SK-N-SH treated with all-trans-retinoic acid at 6 μM for 48 hours (cell line): Measurements from ENCODE around the gene GJB3.

Source experiments
- ATAC-seq: fragments of 200-7000 bp; cut with Tn5 transposase; 3 replicates; pipeline ENCODE4 v1.9.1; 2020; ENCODE audit warnings: mild to moderate bottlenecking, moderate library complexity
- BACH2 ChIP-seq: fragments of 250-450 bp; sonication (Bioruptor Pico); IDR thresholded peaks from 2 replicates; pipeline ENCODE4 v1.9.0; 2021; ENCODE audit warnings: mild to moderate bottlenecking, borderline replicate concordance
- ESRRG ChIP-seq: fragments of 250-450 bp; sonication (Bioruptor Pico); IDR thresholded peaks from 2 replicates; pipeline ENCODE4 v1.6.1; 2021; ENCODE audit warnings: mild to moderate bottlenecking
- GLIS3 ChIP-seq: fragments of 250-450 bp; sonication (Bioruptor Pico); IDR thresholded peaks from 2 replicates; pipeline ENCODE4 v1.5.0; 2020; ENCODE audit warnings: mild to moderate bottlenecking, moderate library complexity
- ISL1 ChIP-seq: fragments of 250-450 bp; sonication (Bioruptor Pico); IDR thresholded peaks from 2 replicates; pipeline ENCODE4 v2.1.2; 2022; ENCODE audit warnings: mild to moderate bottlenecking, moderate library complexity
- OSR1 ChIP-seq: fragments of 250-450 bp; sonication (Bioruptor Pico); IDR thresholded peaks from 2 replicates; pipeline ENCODE4 v1.8.0; 2022; ENCODE audit warnings: moderate library complexity, mild to moderate bottlenecking, inconsistent platforms
- PPARA ChIP-seq: fragments of 250-450 bp; sonication (Bioruptor Pico); IDR thresholded peaks from 2 replicates; pipeline ENCODE4 v1.5.0; 2020; ENCODE audit warnings: mild to moderate bottlenecking, borderline replicate concordance
- RARB ChIP-seq: fragments of 250-450 bp; sonication (Bioruptor Pico); IDR thresholded peaks from 2 replicates; pipeline ENCODE4 v1.8.0; 2021; ENCODE audit warnings: mild to moderate bottlenecking, moderate library complexity
- SNAI2 ChIP-seq: fragments of 250-450 bp; sonication (Bioruptor Pico); IDR thresholded peaks from 2 replicates; pipeline ENCODE4 v1.5.0; 2020; ENCODE audit warnings: mild to moderate bottlenecking, moderate library complexity
- TCF4 ChIP-seq: fragments of 250-450 bp; sonication (Bioruptor Pico); IDR thresholded peaks from 2 replicates; pipeline ENCODE4 v1.8.0; 2021; ENCODE audit warnings: mild to moderate bottlenecking, moderate library complexity, borderline replicate concordance
- TOX ChIP-seq: fragments of 250-450 bp; sonication (Bioruptor Pico); IDR thresholded peaks from 2 replicates; pipeline ENCODE4 v1.8.0; 2021; ENCODE audit warnings: mild to moderate bottlenecking, moderate library complexity, borderline replicate concordance
- ZC3H10 ChIP-seq: fragments of 250-450 bp; sonication (Bioruptor Pico); IDR thresholded peaks from 2 replicates; pipeline ENCODE4 v1.5.1; 2021; ENCODE audit warnings: mild to moderate bottlenecking, moderate library complexity
- ZFP3 ChIP-seq: fragments of 250-450 bp; sonication (Bioruptor Pico); IDR thresholded peaks from 2 replicates; pipeline ENCODE4 v1.5.0; 2020; ENCODE audit warnings: mild to moderate bottlenecking, moderate library complexity
- ZFP30 ChIP-seq: fragments of 450-650 bp; formaldehyde crosslinking; IDR thresholded peaks from 2 replicates; pipeline ENCODE4 v1.5.0; 2022; ENCODE audit warnings: mild to moderate bottlenecking, moderate library complexity
- ZNF565 ChIP-seq: fragments of 450-650 bp; formaldehyde crosslinking; conservative IDR thresholded peaks from 2 replicates; pipeline ENCODE4 v1.5.0; 2020; ENCODE audit warnings: low read depth, mild to moderate bottlenecking, moderate library complexity
- ZNF70 ChIP-seq: fragments of 450-650 bp; formaldehyde crosslinking; IDR thresholded peaks from 2 replicates; pipeline ENCODE4 v1.5.0; 2020; ENCODE audit warnings: mild to moderate bottlenecking, moderate library complexity
- ZNF8 ChIP-seq: fragments of 450-650 bp; formaldehyde crosslinking; IDR thresholded peaks from 2 replicates; pipeline ENCODE4 v1.5.0; 2020; ENCODE audit warnings: mild to moderate bottlenecking, moderate library complexity
- TF ChIP-seq, protein P1 (sequence below): fragments of 250-450 bp; sonication (Bioruptor Pico); IDR thresholded peaks from 2 replicates; pipeline ENCODE4 v1.5.1; 2020; ENCODE audit warnings: low read depth, mild to moderate bottlenecking, moderate library complexity
- TF ChIP-seq, protein P2 (sequence below): fragments of 250-450 bp; sonication (Bioruptor Pico); IDR thresholded peaks from 2 replicates; pipeline ENCODE4 v1.8.0; 2021; ENCODE audit warnings: low read depth, mild to moderate bottlenecking, moderate library complexity, borderline replicate concordance
- TF ChIP-seq, protein P3 (sequence below): fragments of 250-450 bp; sonication (Bioruptor Pico); IDR thresholded peaks from 2 replicates; pipeline ENCODE4 v1.5.0; 2020; ENCODE audit warnings: mild to moderate bottlenecking, moderate library complexity
- TF ChIP-seq, protein P4 (sequence below): fragments of 250-450 bp; sonication (Bioruptor Pico); IDR thresholded peaks from 2 replicates; pipeline ENCODE4 v1.8.0; 2020; ENCODE audit warnings: mild to moderate bottlenecking, moderate library complexity, borderline replicate concordance

The GJB3 gene

DNA sequence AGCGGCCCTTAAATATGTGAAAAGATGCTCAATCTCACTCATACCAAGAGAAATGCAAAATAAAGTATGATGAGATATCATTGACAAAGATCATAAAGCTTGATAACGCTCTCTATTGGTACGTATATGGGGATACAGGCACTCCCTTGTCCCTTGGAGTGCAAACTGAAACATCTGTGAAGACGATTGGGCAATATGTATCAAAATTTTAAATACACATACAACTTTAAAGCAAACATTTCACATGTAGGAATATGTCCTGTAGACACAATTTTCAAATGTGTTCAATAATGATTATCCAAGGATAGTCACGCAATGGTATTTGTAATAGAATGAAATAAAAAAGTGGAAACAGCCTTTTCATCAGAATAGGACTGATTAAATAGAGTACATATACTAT, 2.0 kb upstream of the GJB3 start (continued):
- TF ChIP-seq, protein P1, sequence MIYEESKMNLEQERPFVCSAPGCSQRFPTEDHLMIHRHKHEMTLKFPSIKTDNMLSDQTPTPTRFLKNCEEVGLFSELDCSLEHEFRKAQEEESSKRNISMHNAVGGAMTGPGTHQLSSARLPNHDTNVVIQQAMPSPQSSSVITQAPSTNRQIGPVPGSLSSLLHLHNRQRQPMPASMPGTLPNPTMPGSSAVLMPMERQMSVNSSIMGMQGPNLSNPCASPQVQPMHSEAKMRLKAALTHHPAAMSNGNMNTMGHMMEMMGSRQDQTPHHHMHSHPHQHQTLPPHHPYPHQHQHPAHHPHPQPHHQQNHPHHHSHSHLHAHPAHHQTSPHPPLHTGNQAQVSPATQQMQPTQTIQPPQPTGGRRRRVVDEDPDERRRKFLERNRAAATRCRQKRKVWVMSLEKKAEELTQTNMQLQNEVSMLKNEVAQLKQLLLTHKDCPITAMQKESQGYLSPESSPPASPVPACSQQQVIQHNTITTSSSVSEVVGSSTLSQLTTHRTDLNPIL (CRISPR knock-in tag), result no peak
- TF ChIP-seq ISL1 (no peak), ZNF565 (CRISPR knock-in tag) (no peak), OSR1 (CRISPR knock-in tag) (no peak), TCF4 (CRISPR knock-in tag) (no peak), ZFP30 (CRISPR knock-in tag) (no peak)

DNA sequence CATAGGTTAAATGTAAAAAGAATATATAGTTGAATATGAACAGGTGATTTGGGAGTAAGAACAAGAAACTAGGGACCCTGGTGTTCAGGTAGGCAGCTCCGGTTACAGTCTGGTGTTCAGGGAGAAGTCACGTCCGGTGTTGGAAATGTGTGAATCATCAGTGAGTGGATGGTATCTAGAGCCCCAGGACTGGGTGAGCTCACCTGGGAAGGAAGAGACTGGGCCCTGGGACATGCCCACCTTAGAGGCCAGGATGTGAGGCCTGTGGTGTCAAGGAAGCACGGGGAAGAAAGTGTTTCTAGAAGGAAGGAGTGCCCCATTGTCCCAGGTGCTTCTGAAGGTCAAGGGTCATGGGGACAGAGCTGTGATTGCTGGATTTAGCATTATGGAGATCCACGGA, 1.5 kb upstream of the GJB3 start:
- ATAC-seq, result no peak
- TF ChIP-seq, protein P1 (CRISPR knock-in tag), result no peak
- TF ChIP-seq RARB (CRISPR knock-in tag) (no peak), OSR1 (CRISPR knock-in tag) (no peak), PPARA (CRISPR knock-in tag) (no peak), ZNF70 (CRISPR knock-in tag) (no peak)
- TF ChIP-seq, protein P2, sequence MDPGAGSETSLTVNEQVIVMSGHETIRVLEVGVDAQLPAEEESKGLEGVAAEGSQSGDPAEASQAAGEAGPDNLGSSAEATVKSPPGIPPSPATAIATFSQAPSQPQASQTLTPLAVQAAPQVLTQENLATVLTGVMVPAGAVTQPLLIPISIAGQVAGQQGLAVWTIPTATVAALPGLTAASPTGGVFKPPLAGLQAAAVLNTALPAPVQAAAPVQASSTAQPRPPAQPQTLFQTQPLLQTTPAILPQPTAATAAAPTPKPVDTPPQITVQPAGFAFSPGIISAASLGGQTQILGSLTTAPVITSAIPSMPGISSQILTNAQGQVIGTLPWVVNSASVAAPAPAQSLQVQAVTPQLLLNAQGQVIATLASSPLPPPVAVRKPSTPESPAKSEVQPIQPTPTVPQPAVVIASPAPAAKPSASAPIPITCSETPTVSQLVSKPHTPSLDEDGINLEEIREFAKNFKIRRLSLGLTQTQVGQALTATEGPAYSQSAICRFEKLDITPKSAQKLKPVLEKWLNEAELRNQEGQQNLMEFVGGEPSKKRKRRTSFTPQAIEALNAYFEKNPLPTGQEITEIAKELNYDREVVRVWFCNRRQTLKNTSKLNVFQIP (CRISPR knock-in tag), result no peak

DNA sequence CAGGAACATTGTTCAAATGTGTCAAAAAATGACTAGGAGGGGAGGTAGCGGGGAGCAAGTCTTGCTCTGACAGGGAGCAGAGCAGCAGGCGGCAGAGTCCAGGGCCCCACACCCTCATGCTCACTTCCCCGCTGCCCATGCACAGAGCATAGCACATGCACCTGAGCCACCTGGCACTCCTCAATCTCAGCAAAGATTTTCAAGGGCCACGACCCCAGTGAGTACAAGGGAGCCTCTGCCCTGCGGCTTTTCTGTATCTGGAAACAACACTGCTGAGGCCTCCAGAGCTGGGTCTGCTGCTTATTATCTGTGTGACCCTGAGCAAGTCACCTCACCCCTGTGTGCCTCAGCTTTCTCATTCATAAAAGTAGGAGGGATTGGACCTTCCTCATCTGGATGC, 1.1 kb upstream of the GJB3 start:
- ATAC-seq, result no peak

More for the DNA sequence above, 1.1 kb upstream of the GJB3 start:
- TF ChIP-seq ZFP30 (CRISPR knock-in tag) (no peak), ZC3H10 (no peak), ISL1 (no peak), OSR1 (CRISPR knock-in tag) (no peak), GLIS3 (CRISPR knock-in tag) (no peak), TOX (CRISPR knock-in tag) (no peak), PPARA (CRISPR knock-in tag) (no peak), SNAI2 (no peak), ESRRG (CRISPR knock-in tag) (no peak), ZNF565 (CRISPR knock-in tag) (no peak), ZFP3 (no peak), ZNF70 (CRISPR knock-in tag) (no peak), RARB (CRISPR knock-in tag) (no peak), BACH2 (CRISPR knock-in tag) (no peak), ZNF8 (CRISPR knock-in tag) (no peak), TCF4 (CRISPR knock-in tag) (no peak)
- TF ChIP-seq, protein P1 (CRISPR knock-in tag), result no peak
- TF ChIP-seq, protein P3, sequence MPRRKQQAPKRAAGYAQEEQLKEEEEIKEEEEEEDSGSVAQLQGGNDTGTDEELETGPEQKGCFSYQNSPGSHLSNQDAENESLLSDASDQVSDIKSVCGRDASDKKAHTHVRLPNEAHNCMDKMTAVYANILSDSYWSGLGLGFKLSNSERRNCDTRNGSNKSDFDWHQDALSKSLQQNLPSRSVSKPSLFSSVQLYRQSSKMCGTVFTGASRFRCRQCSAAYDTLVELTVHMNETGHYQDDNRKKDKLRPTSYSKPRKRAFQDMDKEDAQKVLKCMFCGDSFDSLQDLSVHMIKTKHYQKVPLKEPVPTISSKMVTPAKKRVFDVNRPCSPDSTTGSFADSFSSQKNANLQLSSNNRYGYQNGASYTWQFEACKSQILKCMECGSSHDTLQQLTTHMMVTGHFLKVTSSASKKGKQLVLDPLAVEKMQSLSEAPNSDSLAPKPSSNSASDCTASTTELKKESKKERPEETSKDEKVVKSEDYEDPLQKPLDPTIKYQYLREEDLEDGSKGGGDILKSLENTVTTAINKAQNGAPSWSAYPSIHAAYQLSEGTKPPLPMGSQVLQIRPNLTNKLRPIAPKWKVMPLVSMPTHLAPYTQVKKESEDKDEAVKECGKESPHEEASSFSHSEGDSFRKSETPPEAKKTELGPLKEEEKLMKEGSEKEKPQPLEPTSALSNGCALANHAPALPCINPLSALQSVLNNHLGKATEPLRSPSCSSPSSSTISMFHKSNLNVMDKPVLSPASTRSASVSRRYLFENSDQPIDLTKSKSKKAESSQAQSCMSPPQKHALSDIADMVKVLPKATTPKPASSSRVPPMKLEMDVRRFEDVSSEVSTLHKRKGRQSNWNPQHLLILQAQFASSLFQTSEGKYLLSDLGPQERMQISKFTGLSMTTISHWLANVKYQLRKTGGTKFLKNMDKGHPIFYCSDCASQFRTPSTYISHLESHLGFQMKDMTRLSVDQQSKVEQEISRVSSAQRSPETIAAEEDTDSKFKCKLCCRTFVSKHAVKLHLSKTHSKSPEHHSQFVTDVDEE, result no peak
- TF ChIP-seq, protein P4, sequence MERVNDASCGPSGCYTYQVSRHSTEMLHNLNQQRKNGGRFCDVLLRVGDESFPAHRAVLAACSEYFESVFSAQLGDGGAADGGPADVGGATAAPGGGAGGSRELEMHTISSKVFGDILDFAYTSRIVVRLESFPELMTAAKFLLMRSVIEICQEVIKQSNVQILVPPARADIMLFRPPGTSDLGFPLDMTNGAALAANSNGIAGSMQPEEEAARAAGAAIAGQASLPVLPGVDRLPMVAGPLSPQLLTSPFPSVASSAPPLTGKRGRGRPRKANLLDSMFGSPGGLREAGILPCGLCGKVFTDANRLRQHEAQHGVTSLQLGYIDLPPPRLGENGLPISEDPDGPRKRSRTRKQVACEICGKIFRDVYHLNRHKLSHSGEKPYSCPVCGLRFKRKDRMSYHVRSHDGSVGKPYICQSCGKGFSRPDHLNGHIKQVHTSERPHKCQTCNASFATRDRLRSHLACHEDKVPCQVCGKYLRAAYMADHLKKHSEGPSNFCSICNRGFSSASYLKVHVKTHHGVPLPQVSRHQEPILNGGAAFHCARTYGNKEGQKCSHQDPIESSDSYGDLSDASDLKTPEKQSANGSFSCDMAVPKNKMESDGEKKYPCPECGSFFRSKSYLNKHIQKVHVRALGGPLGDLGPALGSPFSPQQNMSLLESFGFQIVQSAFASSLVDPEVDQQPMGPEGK (CRISPR knock-in tag), result no peak
- TF ChIP-seq, protein P2 (CRISPR knock-in tag), result no peak
- TF ChIP-seq, all 23 proteins: peak for 0
